HFFc6 (cell line): ENCODE results near the gene NFIL3. TPM values are rescaled to one million over a fixed set of nuclear protein-coding genes. Genes with fewer than 3 reads are reported as not detected.

Experiments used
- DNase-seq: peaks from one replicate; pipeline ENCODE4 v3.0.0-alpha.2; 2018
- H3K27ac Mint-ChIP-seq: 2 replicates; pipeline ENCODE4 v1.8.0; 2020; ENCODE audit warnings: mild to moderate bottlenecking, mixed read lengths
- H3K27me3 Mint-ChIP-seq: 2 replicates; pipeline ENCODE4 v1.8.0; 2021; ENCODE audit warnings: mild to moderate bottlenecking, moderate library complexity, mixed read lengths; ENCODE audit not compliant: insufficient read depth
- H3K36me3 Mint-ChIP-seq: 2 replicates; pipeline ENCODE4 v1.8.0; 2021; ENCODE audit warnings: low read depth, mixed read lengths
- H3K4me1 Mint-ChIP-seq: 2 replicates; pipeline ENCODE4 v1.8.0; 2020; ENCODE audit warnings: low read depth, mixed read lengths
- H3K4me3 Mint-ChIP-seq: 2 replicates; pipeline ENCODE4 v1.8.0; 2020; ENCODE audit warnings: mild to moderate bottlenecking, moderate library complexity, mixed read lengths
- H3K9me3 Mint-ChIP-seq: 2 replicates; pipeline ENCODE4 v1.8.0; 2020; ENCODE audit warnings: mild to moderate bottlenecking, mixed read lengths
- total RNA-seq, 6 experiments: library from RNA; stranded (reverse); fragmentation: NEBNext Ultra II Directional; extraction: Animal tissue kit (Norgen Biotek cat#: 25700); gene quantifications; 2 replicates in 1 of 6; 3 replicates in 5 of 6; pipeline ENCODE4 v1.2.3, GENCODE V29; 2021
- TF ChIP-seq, protein P1 (sequence below): fragments of 200-600 bp; sonication (generic); IDR thresholded peaks from 2 replicates; pipeline ENCODE4 v1.5.0; 2021; ENCODE audit warnings: antibody characterized with exemption, mild to moderate bottlenecking

Gene NFIL3
- total RNA-seq, 6 experiments from 2014 or later = 11.8 to 18.5 (median 17.4) TPM

DNA sequence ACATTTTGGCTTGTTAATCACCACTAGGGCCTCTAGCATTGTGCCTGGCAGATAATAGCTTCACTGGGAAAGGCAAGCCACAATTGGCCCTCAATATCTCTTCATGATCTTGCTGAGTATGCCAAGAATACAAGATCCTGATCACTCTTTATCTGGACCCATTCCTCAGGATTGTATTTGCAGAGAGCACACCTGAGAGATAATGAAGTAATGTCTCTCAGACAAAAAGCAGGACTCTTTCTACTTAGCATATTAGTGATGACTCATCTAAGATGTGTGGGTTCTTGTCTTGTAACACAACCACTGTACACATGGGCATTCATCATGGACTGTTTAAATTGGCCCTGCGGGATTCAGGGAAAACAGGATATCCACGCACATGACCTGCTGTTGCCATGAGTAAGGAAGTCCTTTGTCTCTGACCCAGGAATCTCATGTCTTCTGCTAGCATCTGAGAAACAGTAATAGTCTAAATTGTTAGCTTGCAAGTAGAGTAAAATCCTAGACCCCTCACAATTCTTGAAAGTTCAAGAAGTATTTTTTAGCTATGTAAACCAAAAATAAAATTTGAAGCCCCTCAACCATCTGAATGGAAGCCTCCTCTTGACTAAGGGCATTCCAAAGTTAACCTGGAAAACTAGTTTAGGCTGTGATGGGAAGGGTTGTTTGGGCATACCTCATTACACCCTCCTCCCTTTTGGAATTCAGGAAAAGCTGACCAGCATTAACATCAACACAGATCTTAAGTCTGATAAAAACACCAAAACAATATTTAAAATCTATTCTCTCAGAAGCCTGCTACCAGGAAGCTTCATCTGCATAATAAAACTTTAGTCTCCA lies 28.0 kb upstream of the NFIL3 start:
- no peaks in the 10 kb centered on the region for H3K9me3 Mint-ChIP-seq

GRCh38 chr9:91445135-91445534 lies 21.5 kb upstream of the NFIL3 start:
- Mint-ChIP-seq H3K27me3 (peaks cover 9% of the 10 kb centered on the region), H3K9me3 (peaks cover 9% of the 10 kb centered on the region), H3K4me3 (no peak overlapping the region), H3K36me3 (peaks cover 9% of the 10 kb centered on the region), H3K4me1 (peaks cover 9% of the 10 kb centered on the region; the same call in 1 of the 2 replicates), H3K27ac (no peak overlapping the region)
- DNase-seq = peak; percentile 15
- TF ChIP-seq, protein P1, sequence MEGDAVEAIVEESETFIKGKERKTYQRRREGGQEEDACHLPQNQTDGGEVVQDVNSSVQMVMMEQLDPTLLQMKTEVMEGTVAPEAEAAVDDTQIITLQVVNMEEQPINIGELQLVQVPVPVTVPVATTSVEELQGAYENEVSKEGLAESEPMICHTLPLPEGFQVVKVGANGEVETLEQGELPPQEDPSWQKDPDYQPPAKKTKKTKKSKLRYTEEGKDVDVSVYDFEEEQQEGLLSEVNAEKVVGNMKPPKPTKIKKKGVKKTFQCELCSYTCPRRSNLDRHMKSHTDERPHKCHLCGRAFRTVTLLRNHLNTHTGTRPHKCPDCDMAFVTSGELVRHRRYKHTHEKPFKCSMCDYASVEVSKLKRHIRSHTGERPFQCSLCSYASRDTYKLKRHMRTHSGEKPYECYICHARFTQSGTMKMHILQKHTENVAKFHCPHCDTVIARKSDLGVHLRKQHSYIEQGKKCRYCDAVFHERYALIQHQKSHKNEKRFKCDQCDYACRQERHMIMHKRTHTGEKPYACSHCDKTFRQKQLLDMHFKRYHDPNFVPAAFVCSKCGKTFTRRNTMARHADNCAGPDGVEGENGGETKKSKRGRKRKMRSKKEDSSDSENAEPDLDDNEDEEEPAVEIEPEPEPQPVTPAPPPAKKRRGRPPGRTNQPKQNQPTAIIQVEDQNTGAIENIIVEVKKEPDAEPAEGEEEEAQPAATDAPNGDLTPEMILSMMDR = no peak

More for the DNA sequence above, 28.0 kb upstream of the NFIL3 start:
- Mint-ChIP-seq H3K4me1 (peaks cover 10% of the 10 kb centered on the region; the same call in 1 of the 2 replicates), H3K4me3 (no peak overlapping the region), H3K27me3 (peaks cover 1% of the 10 kb centered on the region; the same call in 1 of the 2 replicates), H3K27ac (no peak overlapping the region), H3K36me3 (no peaks in the 10 kb centered on the region)
- TF ChIP-seq, protein P1 = no peak
- no peak for DNase-seq

DNA sequence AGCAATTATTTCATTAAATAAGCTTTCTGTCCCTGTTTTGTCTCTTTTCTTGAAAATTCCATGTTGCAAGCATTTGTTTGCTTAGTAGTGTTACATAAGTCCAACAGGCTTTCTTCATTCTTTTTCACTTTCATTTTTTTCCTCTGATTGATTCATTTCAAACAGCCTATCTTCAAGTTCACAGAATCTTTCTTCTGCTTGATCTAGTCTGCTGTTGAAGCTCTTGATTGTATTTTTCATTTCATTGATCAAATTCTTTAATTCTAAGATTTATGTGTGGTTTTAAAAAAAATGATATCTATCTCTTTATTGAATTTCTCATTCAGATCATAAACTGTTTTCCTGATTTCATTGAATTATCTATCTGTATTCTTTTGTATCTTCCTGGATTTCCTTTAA lies 20.4 kb upstream of the NFIL3 start:
- H3K27ac Mint-ChIP-seq = no peak overlapping the region
- peaks cover 9% of the 10 kb centered on the region for H3K27me3 Mint-ChIP-seq
- H3K4me1 Mint-ChIP-seq = peaks cover 9% of the 10 kb centered on the region; the same call in 1 of the 2 replicates
- TF ChIP-seq, protein P1 = no peak
- peaks cover 9% of the 10 kb centered on the region for H3K36me3 Mint-ChIP-seq
- peaks cover 9% of the 10 kb centered on the region for H3K9me3 Mint-ChIP-seq
- no peak overlapping the region for H3K4me3 Mint-ChIP-seq
- no peak for DNase-seq

- Mint-ChIP-seq H3K27ac (no peak overlapping the region), H3K36me3 (peaks cover 9% of the 10 kb centered on the region), H3K4me1 (peaks cover 9% of the 10 kb centered on the region; the same call in 1 of the 2 replicates), H3K4me3 (no peak overlapping the region), H3K27me3 (peaks cover 9% of the 10 kb centered on the region), H3K9me3 (peaks cover 9% of the 10 kb centered on the region)
- TF ChIP-seq, protein P1 = no peak
- no peak for DNase-seq
These were observed 19.8 kb upstream of the NFIL3 start for GRCh38 chr9:91443321-91443993.

DNA sequence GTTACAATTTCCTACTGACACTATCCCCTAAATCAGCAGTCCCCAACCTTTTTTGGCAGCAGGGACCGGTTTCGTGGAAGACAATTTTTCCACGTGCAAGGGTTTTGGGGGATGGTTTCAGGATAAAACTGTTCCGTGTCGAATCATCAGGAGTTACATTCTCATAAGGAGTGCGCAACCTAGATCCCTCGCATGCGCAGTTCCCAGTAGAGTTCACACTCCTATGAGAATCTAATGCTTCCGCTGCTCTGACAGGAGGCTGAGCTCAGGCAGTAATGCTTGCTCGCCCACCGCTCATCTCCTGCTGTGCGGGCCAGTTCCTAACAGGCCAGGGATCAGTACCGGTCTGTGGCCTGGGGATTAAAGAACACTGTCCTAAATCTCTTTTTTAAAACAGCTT lies 13.2 kb upstream of the NFIL3 start:
- peaks cover 30% of the 10 kb centered on the region for H3K4me1 Mint-ChIP-seq
- H3K36me3 Mint-ChIP-seq = no peaks in the 10 kb centered on the region
- no peaks in the 10 kb centered on the region for H3K9me3 Mint-ChIP-seq
- TF ChIP-seq, protein P1 = no peak
- no peak overlapping the region for H3K4me3 Mint-ChIP-seq
- peaks cover under 1% of the 10 kb centered on the region; the same call in 1 of the 2 replicates for H3K27me3 Mint-ChIP-seq
- no peak overlapping the region for H3K27ac Mint-ChIP-seq
- DNase-seq = no peak
